Measurements from ENCODE around the gene KLHL21. TPM values are rescaled to one million over a fixed set of nuclear protein-coding genes. Genes with fewer than 3 reads are reported as not detected.
"Not testable (repeated sequence)": the region's sequence is repeated elsewhere in the genome, so short reads cannot be mapped to it uniquely, and the experiment has no call there.

The KLHL21 gene, protein sequence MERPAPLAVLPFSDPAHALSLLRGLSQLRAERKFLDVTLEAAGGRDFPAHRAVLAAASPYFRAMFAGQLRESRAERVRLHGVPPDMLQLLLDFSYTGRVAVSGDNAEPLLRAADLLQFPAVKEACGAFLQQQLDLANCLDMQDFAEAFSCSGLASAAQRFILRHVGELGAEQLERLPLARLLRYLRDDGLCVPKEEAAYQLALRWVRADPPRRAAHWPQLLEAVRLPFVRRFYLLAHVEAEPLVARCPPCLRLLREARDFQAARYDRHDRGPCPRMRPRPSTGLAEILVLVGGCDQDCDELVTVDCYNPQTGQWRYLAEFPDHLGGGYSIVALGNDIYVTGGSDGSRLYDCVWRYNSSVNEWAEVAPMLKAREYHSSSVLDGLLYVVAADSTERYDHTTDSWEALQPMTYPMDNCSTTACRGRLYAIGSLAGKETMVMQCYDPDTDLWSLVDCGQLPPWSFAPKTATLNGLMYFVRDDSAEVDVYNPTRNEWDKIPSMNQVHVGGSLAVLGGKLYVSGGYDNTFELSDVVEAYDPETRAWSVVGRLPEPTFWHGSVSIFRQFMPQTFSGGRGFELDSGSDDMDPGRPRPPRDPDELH
- total RNA-seq = 10 to 100 TPM; 59.4 to 79.2 (median 72.5) TPM

GRCh38 chr1:6602669-6603237 is at the start of gene KLHL21:
KLHL21 (minus strand) TSS chr1:6602869; CDS start chr1:6602817, 52 bp downstream.
- Histone ChIP-seq H3K9me3 (no peaks in the 10 kb centered on the region), H3K4me3 (peak within 1 kb of the TSS; percentile 83 to 97 (median 95)), H3K27ac (peak within 1 kb of the TSS; percentile 95 to 100 (median 98)), H3K36me3 (peaks cover 0 to 21% (median 13%) of the 10 kb centered on the region in 3 donors), H3K27me3 (no peaks in the 10 kb centered on the region), H3K4me1 (peaks cover 0 to 58% (median 47%) of the 10 kb centered on the region in 4 donors)
- WGBS, 2 donors = 2% methylated on average over 38 of the region's 84 CpGs; no CpG with 5 or more reads in 1 of the 2 donors
- peak; percentile 75 to 85 for DNase-seq (ENCODE audit: low spot score in 2 of 2)
- peak in 1 of 2 donors; percentile 96 for TF ChIP-seq EP300 (IDR thresholded peaks at IDR 0.05)
- TF ChIP-seq, protein P1, sequence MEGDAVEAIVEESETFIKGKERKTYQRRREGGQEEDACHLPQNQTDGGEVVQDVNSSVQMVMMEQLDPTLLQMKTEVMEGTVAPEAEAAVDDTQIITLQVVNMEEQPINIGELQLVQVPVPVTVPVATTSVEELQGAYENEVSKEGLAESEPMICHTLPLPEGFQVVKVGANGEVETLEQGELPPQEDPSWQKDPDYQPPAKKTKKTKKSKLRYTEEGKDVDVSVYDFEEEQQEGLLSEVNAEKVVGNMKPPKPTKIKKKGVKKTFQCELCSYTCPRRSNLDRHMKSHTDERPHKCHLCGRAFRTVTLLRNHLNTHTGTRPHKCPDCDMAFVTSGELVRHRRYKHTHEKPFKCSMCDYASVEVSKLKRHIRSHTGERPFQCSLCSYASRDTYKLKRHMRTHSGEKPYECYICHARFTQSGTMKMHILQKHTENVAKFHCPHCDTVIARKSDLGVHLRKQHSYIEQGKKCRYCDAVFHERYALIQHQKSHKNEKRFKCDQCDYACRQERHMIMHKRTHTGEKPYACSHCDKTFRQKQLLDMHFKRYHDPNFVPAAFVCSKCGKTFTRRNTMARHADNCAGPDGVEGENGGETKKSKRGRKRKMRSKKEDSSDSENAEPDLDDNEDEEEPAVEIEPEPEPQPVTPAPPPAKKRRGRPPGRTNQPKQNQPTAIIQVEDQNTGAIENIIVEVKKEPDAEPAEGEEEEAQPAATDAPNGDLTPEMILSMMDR (IDR thresholded peaks at IDR 0.05) = peak in 1 of 5 experiments; percentile 8
- peak; percentile 63 to 86 for TF ChIP-seq POLR2A (IDR thresholded peaks at IDR 0.05)

GRCh38 chr1:6651909-6652308 is 49.2 kb upstream of the KLHL21 start:
- H3K27ac ChIP-seq = no peak overlapping the region
- TF ChIP-seq EP300 (IDR thresholded peaks at IDR 0.05) = no peak
- TF ChIP-seq POLR2A (IDR thresholded peaks at IDR 0.05) = no peak
- H3K4me1 ChIP-seq = no peaks in the 10 kb centered on the region
- WGBS, 2 donors = 87 to 91% methylated on average over 16 to 17 of the region's 17 CpGs
- H3K4me3 ChIP-seq = no peak overlapping the region
- H3K27me3 ChIP-seq = no peaks in the 10 kb centered on the region
- no peaks in the 10 kb centered on the region for H3K9me3 ChIP-seq
- no peak for DNase-seq (ENCODE audit: low spot score in 2 of 2)
- peaks cover 0 to 67% (median 7%) of the 10 kb centered on the region in 3 donors for H3K36me3 ChIP-seq

DNA sequence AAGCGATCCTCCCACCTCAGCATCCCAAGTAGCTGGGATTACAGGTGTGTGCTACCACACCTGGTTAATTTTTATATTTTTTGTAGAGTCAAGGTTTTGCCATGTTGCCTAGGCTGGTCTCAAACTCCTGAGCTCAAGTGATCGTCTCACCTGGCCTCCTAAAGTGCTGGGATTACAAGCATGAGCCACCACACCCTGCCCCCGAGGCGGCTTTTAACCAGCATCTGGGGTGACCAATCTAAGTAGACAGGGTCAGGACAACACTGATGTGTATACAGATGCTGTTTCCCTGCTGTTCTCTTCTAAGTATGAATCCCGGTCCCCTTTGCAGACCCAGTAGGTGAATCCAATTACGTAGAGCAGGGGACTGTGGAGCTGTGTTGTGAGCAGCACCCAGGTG is 45.9 kb upstream of the KLHL21 start:
- TF ChIP-seq, protein P1 (IDR thresholded peaks at IDR 0.05) = no peak
- TF ChIP-seq POLR2A (IDR thresholded peaks at IDR 0.05) = no peak
- no peak for TF ChIP-seq EP300 (IDR thresholded peaks at IDR 0.05)
- peaks cover 0 to 7% (median 0%) of the 10 kb centered on the region in 4 donors for H3K4me1 ChIP-seq
- no peak overlapping the region for H3K27ac ChIP-seq
- no peak overlapping the region for H3K4me3 ChIP-seq
- 86 to 89% methylated on average over 6 of the region's 6 CpGs for WGBS, 2 donors
- H3K36me3 ChIP-seq = peaks cover 0 to 76% (median 16%) of the 10 kb centered on the region in 3 donors
- no peak for DNase-seq (ENCODE audit: low spot score in 2 of 2)
- H3K9me3 ChIP-seq = no peaks in the 10 kb centered on the region
- H3K27me3 ChIP-seq = no peaks in the 10 kb centered on the region

DNA sequence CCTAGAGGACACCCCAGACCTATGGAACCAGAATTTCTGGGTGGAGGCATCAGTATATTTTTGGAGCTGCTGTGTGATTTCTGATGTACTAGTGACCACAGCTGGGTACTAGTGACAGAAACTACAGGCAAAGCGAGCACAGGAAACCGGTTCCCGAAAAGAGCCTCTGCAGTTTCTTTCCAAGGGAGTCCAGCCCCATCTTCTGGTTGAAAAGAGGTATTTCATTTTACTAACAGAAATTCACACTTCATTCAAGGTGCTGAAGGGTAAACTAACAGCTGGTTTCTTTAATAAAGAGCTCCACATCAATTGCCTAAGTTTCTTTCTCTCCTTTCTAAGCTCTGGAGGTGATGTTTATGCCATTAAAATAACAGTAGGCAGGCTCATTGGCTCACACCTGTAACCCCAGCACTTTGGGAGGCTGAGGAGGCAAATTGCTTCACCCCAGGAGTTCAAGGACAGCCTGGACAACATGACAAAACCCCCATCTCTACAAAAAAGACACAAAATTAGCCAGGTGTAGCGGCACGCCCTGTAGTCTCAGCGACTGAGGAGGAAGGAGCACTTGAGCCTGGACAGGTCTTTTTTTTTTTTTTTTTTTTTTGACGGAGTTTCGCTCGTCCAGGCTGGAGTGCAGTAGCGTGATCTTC is 44.0 kb upstream of the KLHL21 start:
- WGBS, 2 donors = 58% methylated on average over 10 of the region's 10 CpGs
- H3K4me1 ChIP-seq = peaks cover 0 to 7% (median 0%) of the 10 kb centered on the region in 4 donors
- no peak overlapping the region for H3K4me3 ChIP-seq
- DNase-seq (ENCODE audit: low spot score in 2 of 2) = no peak
- no peaks in the 10 kb centered on the region for H3K9me3 ChIP-seq
- no peaks in the 10 kb centered on the region for H3K27me3 ChIP-seq
- TF ChIP-seq, protein P1 (IDR thresholded peaks at IDR 0.05) = peak; percentile 41 to 72 (median 54)
- TF ChIP-seq EP300 (IDR thresholded peaks at IDR 0.05) = no peak
- H3K27ac ChIP-seq = no peak overlapping the region
- H3K36me3 ChIP-seq = peaks cover 0 to 76% (median 9%) of the 10 kb centered on the region in 3 donors

- TF ChIP-seq POLR2A (IDR thresholded peaks at IDR 0.05) (no peak), EP300 (IDR thresholded peaks at IDR 0.05) (no peak)
- TF ChIP-seq, protein P1 (IDR thresholded peaks at IDR 0.05) = no peak
- Histone ChIP-seq H3K9me3 (no peaks in the 10 kb centered on the region), H3K4me1 (peaks cover 0 to 7% (median 0%) of the 10 kb centered on the region in 4 donors), H3K4me3 (no peak overlapping the region), H3K36me3 (peaks cover 0 to 75% (median 9%) of the 10 kb centered on the region in 3 donors), H3K27me3 (no peaks in the 10 kb centered on the region), H3K27ac (no peak overlapping the region)
- WGBS, 2 donors = 89 to 94% methylated on average over 7 of the region's 7 CpGs
- DNase-seq (ENCODE audit: low spot score in 2 of 2) = no peak
Measured at GRCh38 chr1:6645018-6645417, 42.3 kb upstream of the KLHL21 start.

GRCh38 chr1:6640867-6641266 is 38.2 kb upstream of the KLHL21 start:
- H3K4me1 ChIP-seq; H3K4me3 ChIP-seq; H3K27me3 ChIP-seq; DNase-seq (ENCODE audit: low spot score in 2 of 2); H3K27ac ChIP-seq; H3K9me3 ChIP-seq: not testable (repeated sequence)
- 91 to 97% methylated on average over 3 of the region's 3 CpGs for WGBS, 2 donors
- H3K36me3 ChIP-seq = peaks cover 0 to 92% (median 13%) of the 10 kb centered on the region in 3 donors
